GOT3 (cell line): ENCODE data around the gene LDB2.
A peak's percentile ranks its signal among the peaks of the same experiment; 100 is the strongest.
"Not testable (repeated sequence)": the region's sequence is repeated elsewhere in the genome, so short reads cannot be mapped to it uniquely, and the experiment has no call there.

Experiments
- DNase-seq: peaks from one replicate; lab custom pipeline; 2025; ENCODE audit warnings: mixed read lengths; lab: John Stamatoyannopoulos, UW

LDB2 gene

DNA sequence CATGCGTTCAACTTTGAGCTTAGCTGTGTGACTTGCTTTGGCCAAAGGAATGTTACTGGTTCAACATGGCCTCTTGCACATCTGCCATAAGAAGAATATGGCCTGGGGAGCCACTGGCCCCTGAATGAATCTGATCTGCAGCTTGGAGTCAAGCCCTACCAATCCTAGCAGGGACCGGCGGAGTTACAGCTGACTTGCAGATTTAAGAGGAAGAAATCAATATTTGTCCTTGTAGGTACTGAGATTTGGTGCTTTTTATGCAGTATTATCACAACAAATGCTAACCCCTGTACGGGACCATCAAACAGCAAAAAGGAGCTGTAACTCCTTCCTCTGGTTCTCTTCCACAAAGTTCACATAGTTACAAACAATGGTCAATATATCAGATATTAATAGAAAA lies 252.0 kb downstream of the LDB2 start:
- no peak for DNase-seq

DNA sequence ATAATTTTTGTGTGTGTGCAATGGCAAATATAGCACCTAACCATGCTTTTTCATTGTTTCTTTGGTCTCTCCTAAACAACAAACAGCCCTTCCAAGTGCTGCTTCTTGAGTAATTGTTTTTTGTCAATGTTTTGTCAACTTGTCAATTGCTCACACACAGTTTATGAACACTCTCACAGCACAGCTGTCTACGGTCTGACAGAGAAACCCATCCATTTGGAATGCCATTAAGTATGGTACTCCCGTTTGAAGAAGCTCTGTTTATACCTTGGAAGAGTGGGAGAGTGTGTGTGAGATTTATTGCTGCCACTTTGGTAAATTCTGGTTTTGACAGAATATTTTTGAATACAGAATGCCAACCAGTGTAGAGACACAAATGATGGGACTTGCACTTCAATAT lies 254.6 kb downstream of the LDB2 start:
- no peak for DNase-seq

DNA sequence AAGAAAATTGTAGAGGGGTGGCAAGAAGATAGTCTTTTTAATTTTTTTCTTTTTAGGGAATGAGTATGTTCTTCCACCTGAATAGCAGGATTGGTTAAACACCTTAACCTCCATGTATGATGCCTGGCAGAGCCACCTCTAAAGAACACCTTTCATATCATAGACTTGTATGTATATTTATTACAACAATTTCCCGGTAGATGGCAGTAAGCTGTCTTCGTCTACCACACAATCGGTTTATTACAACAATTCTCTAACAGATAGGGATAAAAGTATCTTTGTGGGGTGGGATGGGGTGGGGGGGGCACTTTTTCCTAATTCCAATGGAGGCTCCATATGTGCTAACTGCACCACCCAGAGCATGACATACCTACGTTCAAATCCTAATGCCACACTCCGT lies 255.5 kb downstream of the LDB2 start:
- DNase-seq = no peak

DNA sequence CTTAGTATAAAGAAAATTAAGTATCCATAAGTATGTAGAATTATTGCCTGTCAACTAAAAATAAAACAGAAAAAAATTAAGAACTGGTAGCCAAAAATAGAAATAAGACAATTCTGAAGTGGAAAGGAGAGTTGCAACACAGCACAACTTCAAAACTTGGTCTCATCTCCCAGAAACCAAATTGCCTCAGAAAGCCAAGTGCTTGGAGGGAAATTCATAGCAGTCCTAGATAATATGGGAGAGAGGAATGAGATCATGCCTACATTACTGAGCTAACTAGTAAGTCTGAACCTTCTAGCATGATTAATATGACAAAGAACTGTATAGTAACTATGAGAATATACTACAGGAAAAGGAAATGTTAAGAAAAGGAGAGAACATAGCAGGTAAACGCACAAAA lies 256.5 kb downstream of the LDB2 start:
- DNase-seq = no peak

DNA sequence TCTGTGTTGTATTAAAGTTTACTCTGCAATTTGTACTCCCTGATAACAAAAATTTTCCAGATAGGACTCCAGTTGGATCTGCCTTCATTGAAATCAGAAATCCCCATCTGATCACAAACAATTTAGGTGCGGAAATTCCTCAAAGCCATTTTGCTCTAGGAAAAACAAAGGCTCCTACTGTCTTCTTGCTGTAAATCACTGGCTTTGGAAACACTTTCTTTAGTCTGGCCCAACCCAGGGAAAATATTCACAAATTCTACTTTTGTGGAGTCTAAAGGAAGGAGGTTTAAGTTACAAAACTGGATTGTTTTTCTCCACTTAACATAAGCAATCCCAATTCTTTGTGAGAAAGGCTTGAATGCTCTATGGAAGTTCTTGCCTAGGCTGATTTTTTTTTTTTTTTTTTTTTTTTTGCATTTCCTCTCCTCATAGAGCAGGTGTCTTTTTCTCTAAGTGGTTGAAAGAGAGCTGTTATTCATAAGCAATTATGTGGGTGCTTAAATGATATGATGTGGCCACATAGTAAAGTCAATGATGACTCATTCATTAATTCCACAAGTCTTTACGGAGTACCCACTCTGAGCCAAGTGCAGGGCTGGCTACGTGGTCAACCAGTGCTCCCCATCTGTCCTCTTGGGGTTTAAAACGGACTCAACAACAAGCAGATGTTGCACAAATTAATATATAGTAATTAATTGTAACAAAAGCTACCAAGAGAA lies 261.4 kb downstream of the LDB2 start:
- DNase-seq = no peak

DNA sequence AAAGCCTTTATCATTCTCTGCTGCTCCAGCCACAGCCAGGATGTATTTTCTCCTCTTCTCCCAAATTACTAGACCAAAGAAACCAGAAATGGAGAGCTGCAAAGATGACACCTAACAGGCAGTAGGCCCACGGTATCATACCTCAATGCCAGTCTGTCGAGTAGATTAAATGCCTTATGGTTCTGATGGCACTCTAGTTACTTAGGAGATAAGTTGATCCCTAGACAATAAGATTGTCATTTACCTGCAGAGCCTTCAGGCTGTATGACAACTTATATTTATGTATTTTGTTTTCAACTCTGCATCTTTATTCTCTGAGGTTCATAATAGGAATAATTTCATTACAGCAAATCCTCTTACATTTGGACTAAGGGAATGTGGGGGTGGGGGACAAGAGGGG lies 262.1 kb downstream of the LDB2 start:
- no peak for DNase-seq

DNA sequence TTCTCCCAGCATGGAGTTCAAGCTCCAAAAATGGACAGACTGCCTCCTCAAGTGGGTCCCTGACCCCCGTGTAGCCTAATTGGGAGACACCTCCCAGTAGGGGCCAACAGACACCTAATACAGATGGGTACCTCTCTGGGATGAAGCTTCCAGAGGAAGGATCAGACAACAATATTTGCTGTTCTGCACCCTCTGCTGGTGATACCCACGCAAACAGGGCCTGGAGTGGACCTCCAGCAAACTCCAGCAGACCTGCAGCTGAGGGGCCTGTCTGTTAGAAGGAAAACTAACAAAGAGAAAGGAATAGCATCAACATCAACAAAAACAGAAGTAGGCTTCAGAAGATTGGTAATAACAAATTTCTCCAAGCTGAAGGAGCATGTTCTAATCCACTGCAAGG lies 269.2 kb downstream of the LDB2 start:
- DNase-seq = not testable (repeated sequence)

DNA sequence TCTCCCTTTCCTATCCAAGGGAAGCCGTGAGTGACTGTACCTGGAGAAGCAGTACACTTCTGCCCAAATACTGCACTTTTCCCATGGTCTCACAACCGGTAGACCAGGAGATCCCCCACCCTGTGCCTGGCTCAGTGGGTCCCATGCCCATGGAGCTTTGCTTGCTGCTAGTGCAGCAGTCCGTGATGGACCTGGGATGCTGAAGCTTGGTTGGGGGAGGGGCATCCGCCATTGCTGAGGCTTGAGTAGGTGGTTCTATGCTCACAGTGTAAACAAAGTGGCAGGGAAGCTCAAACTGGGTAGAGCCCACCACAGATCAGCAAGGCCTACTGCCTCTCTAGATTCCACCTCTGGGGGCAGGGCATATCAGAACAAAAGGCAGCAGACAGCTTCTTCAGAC lies 269.6 kb downstream of the LDB2 start:
- DNase-seq = not testable (repeated sequence)

DNA sequence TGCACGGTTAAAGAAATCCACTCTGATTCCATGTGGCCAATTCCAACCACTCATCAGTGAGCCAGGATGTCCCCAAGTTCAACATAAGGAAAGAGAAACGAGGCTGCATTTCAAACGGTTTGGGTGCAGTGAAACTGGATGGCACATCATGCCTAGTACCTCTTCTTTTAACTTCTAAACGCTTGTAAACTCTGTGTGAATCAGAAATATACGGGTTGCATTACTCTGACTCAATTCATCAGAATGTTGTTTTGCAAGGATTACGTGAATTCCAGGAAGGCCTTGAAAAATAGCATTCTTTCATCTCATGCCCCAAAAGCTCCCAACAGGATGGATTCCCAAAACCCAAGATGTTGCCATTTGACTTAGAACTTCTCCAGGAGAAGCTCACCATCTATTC lies 270.4 kb downstream of the LDB2 start:
- no peak for DNase-seq

DNA sequence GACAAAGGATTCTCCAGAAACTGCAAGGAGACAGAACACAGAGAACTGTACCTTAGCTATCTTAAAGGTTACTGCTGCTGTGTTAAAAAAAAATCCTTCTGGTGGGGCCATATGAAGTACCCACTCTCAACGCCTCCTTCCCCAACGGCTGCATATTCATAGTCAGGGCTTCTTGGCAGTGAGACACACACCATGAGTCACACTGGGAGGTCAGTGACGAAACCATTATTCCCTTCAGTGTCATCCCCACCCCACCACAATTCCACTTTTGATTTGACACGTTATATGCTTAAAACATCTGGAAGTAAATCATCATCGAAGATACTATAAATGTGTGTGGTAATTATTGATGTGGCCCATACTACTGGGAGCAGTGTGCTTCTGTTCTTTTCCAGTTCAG lies 271.5 kb downstream of the LDB2 start:
- peak; percentile 7 for DNase-seq

DNA sequence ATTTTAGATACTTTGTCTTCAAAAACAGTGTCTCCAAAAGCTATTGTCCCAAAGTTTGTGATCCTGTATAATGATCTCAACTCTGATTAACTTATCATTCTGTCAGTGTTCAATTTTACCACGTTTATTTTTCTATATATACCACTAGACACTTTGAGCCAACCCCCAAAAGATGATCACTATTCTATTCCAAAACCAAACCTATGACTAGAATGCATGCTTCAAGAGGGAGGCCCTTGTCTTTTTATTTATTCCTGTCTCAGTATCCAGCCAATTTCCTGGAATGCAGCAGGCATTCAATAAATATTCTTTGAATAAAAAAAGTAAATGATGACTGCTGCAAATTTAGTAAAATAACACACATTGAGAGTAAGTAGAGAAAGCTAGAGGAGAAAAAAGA lies 275.6 kb downstream of the LDB2 start:
- DNase-seq = no peak

DNA sequence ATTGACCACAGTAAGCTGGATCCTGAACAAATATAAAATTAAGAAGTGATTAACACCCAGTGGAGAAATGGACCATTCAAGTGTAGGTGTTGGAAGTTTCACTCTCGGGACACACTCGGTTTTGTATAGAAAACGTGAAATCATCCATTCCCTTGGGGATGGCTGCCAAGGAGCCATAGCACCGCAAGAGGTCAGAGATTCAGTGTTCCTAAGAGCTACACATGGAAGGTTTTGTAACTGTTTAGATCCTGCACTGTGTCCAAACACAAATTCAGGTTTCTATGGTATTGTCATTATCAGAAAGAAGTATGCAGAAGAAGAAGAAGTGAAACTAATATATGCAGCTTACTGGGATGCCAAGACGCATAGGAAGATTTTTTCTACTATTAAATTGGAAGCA lies 281.0 kb downstream of the LDB2 start:
- no peak for DNase-seq

DNA sequence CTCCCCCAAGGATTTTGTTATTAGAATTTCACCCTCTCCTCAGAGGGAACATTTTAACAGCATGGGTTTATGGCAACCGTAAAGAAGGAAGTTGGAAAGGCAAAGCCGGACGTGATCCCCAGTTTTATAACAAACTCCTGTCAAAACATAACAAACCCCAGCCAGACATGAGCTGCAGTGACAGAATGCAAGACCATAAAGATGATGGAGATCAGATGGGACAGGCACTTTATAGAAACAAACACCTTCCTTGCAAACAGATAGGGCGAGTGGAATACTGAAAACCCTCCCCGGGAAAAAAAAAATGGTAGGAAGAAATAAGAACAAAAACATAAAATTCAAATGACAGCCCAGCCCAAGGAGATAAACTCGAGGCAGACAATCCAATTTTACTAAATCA lies 281.4 kb downstream of the LDB2 start:
- no peak for DNase-seq

DNA sequence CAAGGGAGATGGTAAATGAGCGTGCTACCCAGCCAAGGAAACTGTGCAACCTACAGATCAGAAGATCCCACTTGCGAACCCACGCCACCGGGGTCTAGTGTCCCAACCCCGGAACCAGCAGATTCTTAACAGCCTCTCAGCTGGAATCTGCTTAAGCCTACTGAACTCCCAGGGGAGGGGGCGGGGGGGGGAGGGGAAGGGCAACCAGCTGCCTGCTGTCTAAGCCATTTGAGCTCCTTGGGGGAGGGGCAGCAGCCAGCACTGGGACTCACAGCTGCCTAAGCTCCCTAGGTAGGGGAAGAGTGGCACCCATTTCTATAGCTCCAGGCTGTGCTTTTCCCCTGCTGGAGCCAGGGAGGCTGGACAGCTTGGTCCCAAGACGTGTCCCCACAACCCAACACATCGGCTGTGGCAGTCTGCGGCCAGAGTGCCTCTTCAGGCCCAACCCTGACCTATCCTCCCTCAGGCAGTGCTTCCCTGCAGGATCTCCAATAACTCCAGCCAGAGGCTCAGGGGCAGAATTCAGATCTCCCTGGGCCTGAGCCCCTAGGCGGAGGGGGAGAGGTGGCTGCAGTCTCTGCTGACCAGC lies 289.2 kb downstream of the LDB2 start:
- no peak for DNase-seq

DNA sequence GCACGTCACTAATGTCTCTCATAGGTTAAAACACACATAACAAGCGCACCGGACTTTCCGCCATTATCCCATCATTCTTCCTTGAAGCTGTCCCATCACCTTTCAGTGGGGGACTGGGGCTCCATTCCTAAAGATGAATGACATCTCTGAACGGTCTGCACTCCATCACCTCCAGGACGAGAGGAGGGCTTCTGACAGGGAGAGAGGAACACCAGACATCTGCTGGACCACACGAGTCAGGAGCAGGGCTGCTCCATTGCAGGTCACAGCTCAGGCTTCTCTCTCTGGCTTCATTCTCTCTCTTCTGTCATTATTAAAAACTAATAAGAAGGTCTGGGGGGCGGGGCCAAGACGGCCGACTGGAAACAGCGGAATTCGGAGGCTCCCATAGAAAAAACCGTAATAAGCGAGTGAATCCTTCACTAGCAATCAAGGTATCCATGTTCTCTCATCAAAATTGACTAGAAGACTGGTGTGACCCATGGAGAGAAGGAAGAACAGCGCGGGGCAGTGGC lies 289.8 kb downstream of the LDB2 start:
- DNase-seq = no peak

DNA sequence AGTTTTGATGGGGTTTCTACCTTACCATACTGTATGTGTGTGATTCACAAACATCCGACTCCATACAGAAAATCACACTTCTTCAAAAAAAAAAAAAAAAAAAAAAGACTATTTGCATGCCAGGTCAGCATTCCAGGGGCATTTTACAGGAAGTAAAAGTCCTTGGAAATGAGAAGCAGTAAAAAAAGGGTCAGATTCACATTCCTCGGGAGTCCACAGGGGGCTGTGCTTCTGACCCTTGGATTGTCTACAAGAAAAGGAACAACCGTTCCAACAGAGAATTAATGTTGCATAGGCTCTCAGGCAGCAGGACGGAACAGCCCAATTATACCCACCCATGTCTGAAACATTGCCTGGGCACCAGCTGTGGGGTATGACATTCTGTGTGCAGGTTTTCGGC lies 290.3 kb downstream of the LDB2 start:
- no peak for DNase-seq

DNA sequence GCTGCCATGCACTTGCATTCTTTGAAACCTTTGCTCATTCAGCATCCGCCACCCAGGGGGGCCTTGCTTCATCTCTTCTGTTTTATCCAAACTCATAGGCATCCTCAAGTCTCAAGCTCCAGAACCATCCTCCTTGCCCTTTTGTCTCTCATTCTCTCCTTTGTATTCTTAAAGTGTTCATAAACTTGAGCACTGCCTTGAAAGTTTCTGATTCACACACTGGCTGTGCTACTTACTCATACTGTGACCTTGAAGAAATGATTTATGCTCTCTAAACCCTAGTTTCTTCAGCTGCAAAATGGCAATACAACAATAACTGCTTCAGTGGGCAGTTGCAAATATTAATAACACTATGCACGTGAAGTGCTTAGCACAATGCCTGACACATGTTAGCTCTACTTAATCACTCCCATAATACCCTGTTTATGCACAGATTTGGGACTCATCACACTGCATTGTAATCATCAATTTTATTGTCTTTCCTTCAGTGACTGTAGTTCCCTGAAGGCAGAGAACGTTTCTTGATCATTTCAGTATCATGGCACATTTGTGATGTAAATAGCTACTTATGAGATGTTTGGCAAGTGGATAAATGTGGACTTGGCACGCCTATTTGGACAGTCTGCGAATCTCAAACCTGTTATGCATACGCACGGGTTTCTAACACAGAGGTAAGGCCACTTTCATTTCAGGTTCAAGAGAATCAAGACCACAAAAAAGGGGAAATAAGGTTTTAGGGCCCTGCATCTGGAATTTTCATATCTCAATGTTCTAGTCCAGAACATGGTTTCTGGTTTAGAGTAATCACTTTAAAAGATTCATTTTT lies 291.0 kb downstream of the LDB2 start:
- DNase-seq = no peak

DNA sequence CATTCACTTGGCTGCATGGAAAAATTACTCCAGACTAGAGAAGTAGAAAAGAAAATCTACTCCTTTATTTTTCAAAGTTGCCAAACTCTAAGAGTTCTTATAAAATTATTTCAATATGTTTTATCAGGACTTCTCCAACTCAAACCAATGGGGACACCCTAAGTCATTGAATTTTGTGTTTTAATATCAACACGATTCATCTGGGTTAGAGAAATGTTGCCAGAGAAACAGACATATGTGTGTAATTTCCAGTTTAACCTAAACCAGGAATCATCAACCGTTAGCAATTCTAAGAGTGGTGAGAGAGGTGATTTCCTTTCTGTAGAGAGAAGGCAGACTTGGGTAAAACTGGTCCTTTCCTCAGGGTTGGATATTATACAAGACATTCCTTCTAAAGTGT lies 291.8 kb downstream of the LDB2 start:
- DNase-seq = no peak

DNA sequence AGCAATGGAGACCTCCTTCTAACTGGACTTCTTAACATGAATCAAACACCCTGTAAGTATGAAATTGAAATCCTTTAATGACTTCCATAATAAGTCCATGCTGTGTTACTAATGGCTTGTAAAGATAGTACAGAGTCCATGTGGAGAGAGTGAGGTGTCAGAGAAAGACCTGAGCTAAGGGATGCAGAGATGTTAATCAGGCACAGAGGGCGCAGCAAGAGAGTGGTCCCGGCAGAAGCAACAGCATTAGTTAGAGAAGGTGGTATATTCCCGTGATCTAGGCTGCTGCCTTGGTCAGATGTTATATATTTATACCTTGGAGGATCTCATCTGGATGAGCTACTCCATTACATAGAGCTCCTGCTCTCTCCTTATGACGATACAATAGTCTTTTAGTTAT lies 295.3 kb downstream of the LDB2 start:
- DNase-seq = no peak

DNA sequence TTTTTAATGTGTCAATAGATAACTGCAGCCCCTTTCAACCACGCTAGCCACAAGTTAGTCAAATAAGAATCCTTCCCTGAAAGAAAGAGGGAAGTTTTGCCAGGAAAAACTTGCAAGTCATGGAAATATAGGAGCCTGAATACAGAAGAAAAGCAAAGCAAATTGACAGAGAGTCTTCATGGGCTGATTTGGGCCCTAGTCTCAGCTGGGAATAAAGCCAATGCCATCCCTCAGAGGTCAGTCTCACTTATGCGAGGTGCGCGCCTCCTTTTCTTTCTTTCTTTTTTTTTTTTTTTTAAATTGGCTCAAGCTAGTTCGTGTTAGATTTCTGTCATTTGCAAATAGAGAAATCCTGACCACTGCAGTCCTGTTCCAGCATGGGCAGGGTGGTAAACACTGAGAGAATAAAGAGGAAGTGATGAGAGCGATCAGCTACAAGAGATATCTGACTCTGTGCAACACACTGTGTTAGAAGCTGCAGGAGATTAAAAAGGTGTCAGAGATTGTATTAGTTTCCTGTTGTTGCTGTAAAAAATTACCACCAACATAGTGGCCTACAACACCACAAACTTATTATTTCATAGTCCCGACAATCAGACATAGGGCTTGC lies 299.7 kb downstream of the LDB2 start:
- DNase-seq = no peak

DNA sequence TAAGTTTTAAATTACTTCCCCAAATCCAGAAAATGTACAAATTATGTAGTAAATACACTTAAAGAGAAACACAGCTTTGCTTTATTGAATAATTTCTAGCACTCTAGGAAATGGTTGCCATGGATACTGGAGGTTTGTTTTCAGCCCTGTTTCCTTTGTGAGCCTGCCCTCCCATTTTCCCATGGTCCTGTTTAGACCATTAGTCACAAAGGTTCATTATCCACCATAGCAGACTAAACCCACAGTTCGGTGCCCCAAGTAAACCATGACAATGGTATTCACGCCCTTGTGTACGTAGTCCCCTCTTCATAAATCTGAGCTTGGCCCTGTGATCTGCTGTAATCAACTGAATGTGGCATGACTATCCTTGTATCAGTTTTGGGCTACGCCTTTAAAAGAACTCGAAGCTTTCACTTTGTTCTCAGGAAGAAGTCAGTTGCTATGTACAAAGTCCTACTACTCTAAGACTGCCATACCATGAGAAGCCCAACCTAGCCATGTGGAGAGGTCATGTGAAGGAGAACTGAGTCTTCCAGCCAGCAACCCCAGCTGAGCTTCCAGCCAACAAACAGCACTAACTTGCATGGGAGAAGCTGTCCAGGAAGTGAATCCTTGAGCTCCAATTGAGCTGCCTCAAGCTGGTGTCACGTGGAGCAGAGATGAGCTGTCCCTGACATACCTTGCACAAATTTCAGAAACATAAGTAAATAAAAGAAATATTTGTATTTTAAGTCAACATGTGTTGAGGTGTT lies 300.4 kb downstream of the LDB2 start:
- no peak for DNase-seq

DNA sequence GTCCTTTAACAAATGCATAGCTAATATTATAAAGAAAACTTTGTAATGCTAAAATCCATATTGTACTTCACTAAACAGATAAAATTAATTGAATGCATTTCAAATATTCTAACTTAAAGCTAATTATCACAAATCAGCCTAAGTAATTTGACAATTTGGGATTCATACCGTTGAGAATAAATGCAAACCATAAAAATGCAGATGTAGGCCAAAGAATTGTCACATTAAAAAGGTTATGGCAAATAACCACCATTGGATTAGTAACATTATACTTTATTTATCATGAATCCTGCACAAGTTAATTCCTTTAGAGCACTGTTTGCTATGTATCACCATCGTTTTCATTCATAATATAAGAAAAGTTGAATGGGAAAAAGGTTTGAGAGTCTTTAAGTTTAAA lies 301.0 kb downstream of the LDB2 start:
- DNase-seq = no peak
